GM23338 (cell line): ENCODE results near the gene CCDC92. TPM values are rescaled to one million over a fixed set of nuclear protein-coding genes. Genes with fewer than 3 reads are reported as not detected.

Source experiments
- ATAC-seq: fragments of 200-7000 bp; cut with Tn5 transposase; 3 replicates; pipeline ENCODE4 v1.9.1; 2020
- DNase-seq: peaks from one replicate; pipeline ENCODE4 v3.0.0-alpha.2; 2015; ENCODE audit warnings: low spot score
- H2AFZ ChIP-seq: fragments of 200-600 bp; sonication (generic); 2 replicates; pipeline ENCODE4 v1.8.0; 2016; ENCODE audit warnings: antibody characterized with exemption, mild to moderate bottlenecking, moderate library complexity
- H3F3A ChIP-seq: fragments of 200-600 bp; sonication (generic); replicated peaks from 2 replicates; pipeline ENCODE4 v1.8.0; 2017; ENCODE audit warnings: antibody characterized with exemption, mixed run types, low read depth
- H3K27ac ChIP-seq: fragments of 200-600 bp; sonication (generic); 2 replicates; pipeline ENCODE4 v1.6.1; 2016; ENCODE audit warnings: low read depth
- H3K27me3 ChIP-seq: fragments of 200-600 bp; sonication (generic); 2 replicates; pipeline ENCODE4 v1.8.0; 2016; ENCODE audit warnings: mild to moderate bottlenecking, mixed run types, moderate library complexity; ENCODE audit not compliant: insufficient read depth
- H3K36me3 ChIP-seq: fragments of 200-600 bp; sonication (generic); 2 replicates; pipeline ENCODE4 v1.8.0; 2016; ENCODE audit warnings: mild to moderate bottlenecking; ENCODE audit not compliant: insufficient read depth
- H3K4me1 ChIP-seq: fragments of 200-600 bp; sonication (generic); 2 replicates; pipeline ENCODE4 v1.8.0; 2016; ENCODE audit warnings: mild to moderate bottlenecking, moderate library complexity; ENCODE audit not compliant: insufficient read depth
- H3K4me2 ChIP-seq: fragments of 200-600 bp; sonication (generic); 2 replicates; pipeline ENCODE4 v1.7.1; 2017; ENCODE audit warnings: mixed run types
- H3K4me3 ChIP-seq: fragments of 200-600 bp; sonication (generic); 2 replicates; pipeline ENCODE4 v1.6.1; 2016; ENCODE audit warnings: mixed run types
- H3K79me2 ChIP-seq: fragments of 200-600 bp; sonication (generic); replicated peaks from 2 replicates; pipeline ENCODE4 v1.8.0; 2017; ENCODE audit warnings: mild to moderate bottlenecking; ENCODE audit not compliant: insufficient read depth
- H3K9me2 ChIP-seq: fragments of 200-600 bp; sonication (generic); 2 replicates; pipeline ENCODE4 v1.8.0; 2017; ENCODE audit not compliant: insufficient read depth
- H4K20me1 ChIP-seq: fragments of 200-600 bp; sonication (generic); replicated peaks from 2 replicates; pipeline ENCODE4 v1.8.0; 2017; ENCODE audit warnings: mild to moderate bottlenecking; ENCODE audit not compliant: insufficient read depth
- H3K27ac Mint-ChIP-seq: 2 replicates; pipeline ENCODE4 v1.8.0; 2020; ENCODE audit warnings: inconsistent platforms, mild to moderate bottlenecking, moderate library complexity, mixed read lengths
- H3K27me3 Mint-ChIP-seq: 3 replicates; pipeline ENCODE4 v1.8.0; 2022; ENCODE audit warnings: low read depth, mild to moderate bottlenecking, moderate library complexity, mixed read lengths, inconsistent platforms; ENCODE audit not compliant: insufficient read depth, poor library complexity
- H3K36me3 Mint-ChIP-seq: 3 replicates; pipeline ENCODE4 v1.8.0; 2021; ENCODE audit warnings: low read depth, mild to moderate bottlenecking, inconsistent platforms, moderate library complexity, mixed read lengths
- H3K4me1 Mint-ChIP-seq: 3 replicates; pipeline ENCODE4 v1.8.0; 2020; ENCODE audit warnings: mild to moderate bottlenecking, inconsistent platforms, mixed read lengths
- H3K4me3 Mint-ChIP-seq: 3 replicates; pipeline ENCODE4 v1.8.0; 2021; ENCODE audit warnings: moderate library complexity, mild to moderate bottlenecking, inconsistent platforms, mixed read lengths
- H3K9me3 Mint-ChIP-seq: 3 replicates; pipeline ENCODE4 v1.8.0; 2020; ENCODE audit warnings: moderate library complexity, mild to moderate bottlenecking, inconsistent platforms, mixed read lengths
- CREB1 ChIP-seq: fragments of 250-450 bp; sonication (Bioruptor Pico); IDR thresholded peaks from 2 replicates; pipeline ENCODE4 v1.5.0; 2020; ENCODE audit warnings: low read depth, mild to moderate bottlenecking, moderate library complexity
- ETS1 ChIP-seq: IDR thresholded peaks from 2 replicates; pipeline ENCODE4 v1.6.1; 2016; ENCODE audit warnings: antibody characterized with exemption
- EZH2 ChIP-seq: fragments of 200-600 bp; sonication (generic); IDR thresholded peaks from one replicate; pipeline ENCODE4 v1.8.0; 2017; ENCODE audit warnings: antibody characterized with exemption, mild to moderate bottlenecking, low read depth; ENCODE audit not compliant: unreplicated experiment
- JUNB ChIP-seq: IDR thresholded peaks from one replicate; pipeline ENCODE4 v1.6.1; 2016; ENCODE audit warnings: antibody characterized with exemption; ENCODE audit not compliant: unreplicated experiment
- NANOG ChIP-seq: IDR thresholded peaks from 2 replicates; pipeline ENCODE4 v1.6.1; 2016; ENCODE audit warnings: antibody characterized with exemption, borderline replicate concordance
- REST ChIP-seq: IDR thresholded peaks from one replicate; pipeline ENCODE4 v1.6.1; 2018; ENCODE audit warnings: antibody characterized with exemption; ENCODE audit not compliant: unreplicated experiment
- ZNF331 ChIP-seq: fragments of 250-450 bp; sonication (Bioruptor Pico); IDR thresholded peaks from 2 replicates; pipeline ENCODE4 v1.5.0; 2020; ENCODE audit warnings: low read depth, mild to moderate bottlenecking, moderate library complexity
- ZNF462 ChIP-seq: fragments of 250-450 bp; sonication (Bioruptor Pico); IDR thresholded peaks from 2 replicates; pipeline ENCODE4 v1.5.0; 2020; ENCODE audit warnings: mild to moderate bottlenecking, moderate library complexity
- polyA plus RNA-seq: library from polyadenylated mRNA; unstranded; fragments of >200 nt; fragmentation: Nextera tagmentation; extraction: Ambion mirVana; gene quantifications from 2 replicates; pipeline ENCODE4 v1.2.1, GENCODE V29; 2016
- total RNA-seq: library from RNA; depleted of rRNA; stranded (reverse); fragments of >200 nt; shearing (Covaris generic); gene quantifications from 2 replicates; pipeline ENCODE4 v1.2.3, GENCODE V29; 2014

CCDC92 gene
- total and polyA plus RNA-seq, 2 experiments from 2014 or later = 0.08 to 0.31 TPM

GRCh38 chr12:123957196-123957595 lies 15.4 kb downstream of the CCDC92 start:
- H3K27ac Mint-ChIP-seq = no peak overlapping the region
- ATAC-seq (no peak), DNase-seq (no peak)
- Histone ChIP-seq H3K36me3 (no peaks in the 10 kb centered on the region), H3K4me1 (no peaks in the 10 kb centered on the region), H2AFZ (no peak overlapping the region), H3K4me2 (no peak overlapping the region), H3F3A (no peaks in the 10 kb centered on the region), H4K20me1 (no peaks in the 10 kb centered on the region; the same call in 1 of the 2 replicates), H3K79me2 (no peaks in the 10 kb centered on the region), H3K9me2 (no peaks in the 10 kb centered on the region), H3K4me3 (no peak overlapping the region), H3K27me3 (peaks cover 87% of the 10 kb centered on the region), H3K27ac (no peak overlapping the region)
- H3K27me3 Mint-ChIP-seq = peaks cover 33% of the 10 kb centered on the region
- no peaks in the 10 kb centered on the region for H3K36me3 Mint-ChIP-seq
- no peak overlapping the region for H3K4me3 Mint-ChIP-seq
- H3K9me3 Mint-ChIP-seq = no peaks in the 10 kb centered on the region
- TF ChIP-seq ZNF331 = no peak
- TF ChIP-seq JUNB = no peak
- no peak for TF ChIP-seq NANOG
- no peak for TF ChIP-seq ZNF462
- TF ChIP-seq REST = no peak
- TF ChIP-seq EZH2 = no peak
- no peak for TF ChIP-seq ETS1
- TF ChIP-seq CREB1 (CRISPR knock-in tag) = no peak
- H3K4me1 Mint-ChIP-seq = no peaks in the 10 kb centered on the region
